ENCODE results near the gene NRXN3.
"Not testable (repeated sequence)": the region's sequence is repeated elsewhere in the genome, so short reads cannot be mapped to it uniquely, and the experiment has no call there.

The NRXN3 gene

GRCh38 chr14:78399316-78399889, 229.2 kb downstream of the NRXN3 start:
- no peaks in the 10 kb centered on the region for H3K9me3 Mint-ChIP-seq
- peaks cover 3% of the 10 kb centered on the region for H3K27me3 Mint-ChIP-seq
- no peaks in the 10 kb centered on the region for H3K36me3 Mint-ChIP-seq (ENCODE audit: low read depth)
- no peaks in the 10 kb centered on the region for H3K4me1 Mint-ChIP-seq (ENCODE audit: low read depth)
- intact Hi-C loops (cut with micrococcal nuclease) = no loop called here
- no peak overlapping the region for H3K4me3 Mint-ChIP-seq
- no peak overlapping the region for H3K27ac Mint-ChIP-seq

GRCh38 chr14:78401866-78402265, 231.7 kb downstream of the NRXN3 start:
- Mint-ChIP-seq H3K27ac (no peak overlapping the region), H3K4me3 (no peak overlapping the region), H3K4me1 (ENCODE audit: low read depth) (no peaks in the 10 kb centered on the region), H3K36me3 (ENCODE audit: low read depth) (no peaks in the 10 kb centered on the region), H3K27me3 (peaks cover 3% of the 10 kb centered on the region), H3K9me3 (no peaks in the 10 kb centered on the region)
- intact Hi-C loops (cut with micrococcal nuclease) = no loop called here

GRCh38 chr14:78403278-78403815, 233.2 kb downstream of the NRXN3 start:
- Mint-ChIP-seq H3K27ac (no peak overlapping the region), H3K4me1 (ENCODE audit: low read depth) (no peaks in the 10 kb centered on the region), H3K27me3 (peaks cover 3% of the 10 kb centered on the region), H3K4me3 (no peak overlapping the region), H3K36me3 (ENCODE audit: low read depth) (no peaks in the 10 kb centered on the region), H3K9me3 (no peaks in the 10 kb centered on the region)
- intact Hi-C loops (cut with micrococcal nuclease) = no loop called here

- no peak overlapping the region for H3K27ac Mint-ChIP-seq
- no peaks in the 10 kb centered on the region for H3K9me3 Mint-ChIP-seq
- no peaks in the 10 kb centered on the region for H3K36me3 Mint-ChIP-seq (ENCODE audit: low read depth)
- intact Hi-C loops (cut with micrococcal nuclease) = no loop called here
- H3K4me1 Mint-ChIP-seq (ENCODE audit: low read depth) = no peaks in the 10 kb centered on the region
- peaks cover 3% of the 10 kb centered on the region for H3K27me3 Mint-ChIP-seq
- H3K4me3 Mint-ChIP-seq = no peak overlapping the region
Observed at GRCh38 chr14:78405079-78405856, 235.1 kb downstream of the NRXN3 start.

- Mint-ChIP-seq H3K27me3 (no peaks in the 10 kb centered on the region), H3K4me1 (ENCODE audit: low read depth) (no peaks in the 10 kb centered on the region), H3K27ac (no peak overlapping the region), H3K36me3 (ENCODE audit: low read depth) (no peaks in the 10 kb centered on the region), H3K9me3 (no peaks in the 10 kb centered on the region), H3K4me3 (no peak overlapping the region)
- intact Hi-C loops (cut with micrococcal nuclease) = no loop called here
Observed at GRCh38 chr14:78412475-78412874, 242.3 kb downstream of the NRXN3 start.

- Mint-ChIP-seq H3K4me1 (ENCODE audit: low read depth) (no peaks in the 10 kb centered on the region), H3K36me3 (ENCODE audit: low read depth) (no peaks in the 10 kb centered on the region), H3K27me3 (no peaks in the 10 kb centered on the region), H3K27ac (no peak overlapping the region), H3K9me3 (no peaks in the 10 kb centered on the region), H3K4me3 (no peak overlapping the region)
- intact Hi-C loops (cut with micrococcal nuclease) = no loop called here
Observed at GRCh38 chr14:78414172-78414571, 244.0 kb downstream of the NRXN3 start.

GRCh38 chr14:78417532-78417931, 247.4 kb downstream of the NRXN3 start:
- Mint-ChIP-seq H3K4me3 (no peak overlapping the region), H3K4me1 (ENCODE audit: low read depth) (no peaks in the 10 kb centered on the region), H3K27me3 (no peaks in the 10 kb centered on the region), H3K36me3 (ENCODE audit: low read depth) (no peaks in the 10 kb centered on the region), H3K27ac (no peak overlapping the region), H3K9me3 (no peaks in the 10 kb centered on the region)
- intact Hi-C loops (cut with micrococcal nuclease) = no loop called here

GRCh38 chr14:78424311-78424710, 254.1 kb downstream of the NRXN3 start:
- Mint-ChIP-seq H3K9me3 (no peaks in the 10 kb centered on the region), H3K27me3 (peaks cover 3% of the 10 kb centered on the region), H3K27ac (no peak overlapping the region)

GRCh38 chr14:78425330-78425729, 255.2 kb downstream of the NRXN3 start:
- Mint-ChIP-seq H3K36me3 (ENCODE audit: low read depth) (no peaks in the 10 kb centered on the region), H3K27ac (no peak overlapping the region), H3K27me3 (peaks cover 3% of the 10 kb centered on the region), H3K4me3 (no peak overlapping the region), H3K4me1 (ENCODE audit: low read depth) (no peaks in the 10 kb centered on the region), H3K9me3 (no peaks in the 10 kb centered on the region)
- intact Hi-C loops (cut with micrococcal nuclease) = no loop called here

More at GRCh38 chr14:78424311-78424710, 254.1 kb downstream of the NRXN3 start:
- intact Hi-C loops (cut with micrococcal nuclease) = no loop called here
- Mint-ChIP-seq H3K4me1 (ENCODE audit: low read depth) (no peaks in the 10 kb centered on the region), H3K36me3 (ENCODE audit: low read depth) (no peaks in the 10 kb centered on the region), H3K4me3 (no peak overlapping the region)

- H3K36me3 Mint-ChIP-seq (ENCODE audit: low read depth) = no peaks in the 10 kb centered on the region
Observed at GRCh38 chr14:78425782-78426181, 255.6 kb downstream of the NRXN3 start.

GRCh38 chr14:78432046-78432445, 261.9 kb downstream of the NRXN3 start:
- Mint-ChIP-seq H3K27ac (no peak overlapping the region), H3K4me3 (no peak overlapping the region), H3K9me3 (no peaks in the 10 kb centered on the region), H3K4me1 (ENCODE audit: low read depth) (no peaks in the 10 kb centered on the region), H3K36me3 (ENCODE audit: low read depth) (no peaks in the 10 kb centered on the region), H3K27me3 (no peaks in the 10 kb centered on the region)
- intact Hi-C loops (cut with micrococcal nuclease) = no loop called here

More at GRCh38 chr14:78425782-78426181, 255.6 kb downstream of the NRXN3 start:
- Mint-ChIP-seq H3K4me1 (ENCODE audit: low read depth) (no peaks in the 10 kb centered on the region), H3K27ac (no peak overlapping the region), H3K27me3 (peaks cover 3% of the 10 kb centered on the region), H3K9me3 (no peaks in the 10 kb centered on the region), H3K4me3 (no peak overlapping the region)
- intact Hi-C loops (cut with micrococcal nuclease) = no loop called here

- H3K27me3 Mint-ChIP-seq; H3K4me3 Mint-ChIP-seq; H3K36me3 Mint-ChIP-seq (ENCODE audit: low read depth); H3K4me1 Mint-ChIP-seq (ENCODE audit: low read depth); H3K27ac Mint-ChIP-seq; intact Hi-C loops (cut with micrococcal nuclease); H3K9me3 Mint-ChIP-seq: not testable (repeated sequence)
Observed at GRCh38 chr14:78437448-78437847, 267.3 kb downstream of the NRXN3 start.

GRCh38 chr14:78440356-78440894, 270.3 kb downstream of the NRXN3 start:
- Mint-ChIP-seq H3K4me1 (ENCODE audit: low read depth) (no peaks in the 10 kb centered on the region), H3K9me3 (no peaks in the 10 kb centered on the region), H3K27ac (no peak overlapping the region), H3K36me3 (ENCODE audit: low read depth) (no peaks in the 10 kb centered on the region), H3K4me3 (no peak overlapping the region), H3K27me3 (peaks cover 2% of the 10 kb centered on the region)
- intact Hi-C loops (cut with micrococcal nuclease) = no loop called here

- Mint-ChIP-seq H3K27me3 (peaks cover 3% of the 10 kb centered on the region), H3K27ac (no peak overlapping the region), H3K4me3 (no peak overlapping the region), H3K9me3 (no peaks in the 10 kb centered on the region), H3K36me3 (ENCODE audit: low read depth) (no peaks in the 10 kb centered on the region), H3K4me1 (ENCODE audit: low read depth) (no peaks in the 10 kb centered on the region)
- intact Hi-C loops (cut with micrococcal nuclease) = no loop called here
Observed at GRCh38 chr14:78443834-78444233, 273.7 kb downstream of the NRXN3 start.

Measured in dendritic cell treated with granulocyte-macrophage colony-stimulating factor and Interleukin-4, amounts not matched to agents 40 ng/mL and 50 ng/mL, for 4 days (primary cell).